Gastroesophageal sphincter (tissue), 2 donors: Measurements from ENCODE around the gene CCDC178.

Source experiments
- POLR2A ChIP-seq, 2 donors: fragments of 450-650 bp; IDR thresholded peaks; one replicate each; pipeline ENCODE4 v1.6.1; 2017; ENCODE audit warnings: antibody characterized with exemption in 2 of 2, mild to moderate bottlenecking in 2 of 2, moderate library complexity in 1 of 2
- POLR2AphosphoS5 ChIP-seq: sonication (generic); formaldehyde crosslinking; IDR thresholded peaks from one replicate; pipeline ENCODE4 v1.6.1; 2017; ENCODE audit warnings: antibody characterized with exemption

DNA sequence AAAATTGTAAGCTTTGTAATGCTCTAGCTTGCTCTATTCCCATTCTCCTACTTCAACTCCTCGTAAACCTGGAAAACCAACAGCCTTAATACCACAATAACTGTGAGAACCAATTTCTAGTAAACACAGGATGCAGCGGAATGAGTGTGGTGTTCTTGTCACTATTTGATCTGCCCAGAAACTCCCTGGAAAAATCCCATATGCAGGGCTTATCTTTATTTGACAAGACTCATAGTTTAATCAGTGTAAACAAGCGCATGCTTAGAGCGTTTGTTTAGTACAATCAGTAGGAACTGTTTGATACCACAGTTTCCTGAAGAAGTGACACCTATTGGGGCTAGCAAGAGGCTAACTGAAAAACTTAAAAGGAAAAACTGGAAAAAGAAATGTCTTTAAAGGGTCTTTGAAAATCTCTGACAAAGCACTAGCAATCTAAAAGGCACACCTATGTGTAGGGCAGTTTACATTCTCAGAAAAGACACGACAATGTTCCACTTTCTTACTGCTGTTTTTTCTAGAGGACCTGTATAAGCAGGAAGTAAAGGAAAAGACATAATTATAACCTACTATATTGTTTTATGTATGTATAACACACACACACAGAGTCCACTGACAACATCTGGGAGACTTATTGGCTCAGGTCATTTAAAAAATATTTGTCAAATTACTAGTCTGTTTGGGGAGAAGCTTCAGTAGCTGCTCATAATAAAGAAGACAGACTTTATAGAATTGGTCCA lies 426.3 kb downstream of the CCDC178 start:
- TF ChIP-seq POLR2A (IDR thresholded peaks at IDR 0.05) (no peak), POLR2AphosphoS5 (no peak)
